Stomach (tissue), 9 donors: ENCODE results near the gene NQO1. TPM values are rescaled to one million over a fixed set of nuclear protein-coding genes. Genes with fewer than 3 reads are reported as not detected.

ENCODE experiments used
- DNase-seq, 2 donors: peaks; one replicate each; pipeline versions ENCODE4 v3.0.0 to v3.0.0-alpha.2; 2013 to 2019
- H3K27ac ChIP-seq, 5 donors: fragments of 200-600 bp in 4 of 5; sonication (generic) in 4 of 5; one replicate each; pipeline ENCODE4 v1.5.1; 2013 to 2019; ENCODE audit warnings: mild to moderate bottlenecking in 1 of 5, moderate library complexity in 1 of 5
- H3K27me3 ChIP-seq, 3 donors: fragments of 200-600 bp; sonication (generic); one replicate each; pipeline ENCODE4 v1.5.1; 2017 to 2019; ENCODE audit warnings: mixed run types in 1 of 3
- H3K36me3 ChIP-seq, 4 donors: fragments of 200-600 bp; sonication (generic); 1 replicate in 3 of 4; 2 replicates in 1 of 4; pipeline ENCODE4 v1.5.1; 2016 to 2019
- H3K4me1 ChIP-seq, 4 donors: fragments of 200-600 bp; sonication (generic); one replicate each; pipeline ENCODE4 v1.5.1; 2016 to 2019
- H3K4me3 ChIP-seq, 4 donors: fragments of 200-600 bp; sonication (generic) in 3 of 4; one replicate each; pipeline ENCODE4 v1.5.1; 2016 to 2019; ENCODE audit warnings: mild to moderate bottlenecking in 1 of 4
- H3K9me3 ChIP-seq, 4 donors: fragments of 200-600 bp; sonication (generic); one replicate each; pipeline ENCODE4 v1.5.1; 2016 to 2019
- CTCF ChIP-seq, 7 experiments: fragments of 450-650 bp in 4 of 7; fragments of 200-600 bp in 3 of 7; sonication (generic) in 3 of 7; IDR thresholded peaks; one replicate each; pipeline ENCODE4 v1.5.1; 2016 to 2019; ENCODE audit warnings: antibody characterized with exemption in 7 of 7, control low read depth in 2 of 7, mild to moderate bottlenecking in 1 of 7
- EP300 ChIP-seq: sonication (generic); formaldehyde crosslinking; IDR thresholded peaks from one replicate; pipeline ENCODE4 v1.6.1; 2017; ENCODE audit warnings: antibody characterized with exemption
- POLR2A ChIP-seq, 4 donors: fragments of 450-650 bp; IDR thresholded peaks; one replicate each; pipeline ENCODE4 v1.6.1; 2016; ENCODE audit warnings: antibody characterized with exemption in 4 of 4, control low read depth in 2 of 4, mild to moderate bottlenecking in 1 of 4, moderate library complexity in 1 of 4
- POLR2AphosphoS5 ChIP-seq, 3 donors: sonication (generic); formaldehyde crosslinking; IDR thresholded peaks; one replicate each; pipeline ENCODE4 v1.6.1; 2016; ENCODE audit warnings: antibody characterized with exemption in 3 of 3
- WGBS, 5 donors: extraction: QIAGEN DNeasy Blood & Tissue Kit in 3 of 5; methylation state at CpG; one replicate each; pipeline versions ENCODE4 v1.1.5 to v1.1.7; 2013 to 2018; 5-methylcytosine and 5-hydroxymethylcytosine counted together
- intact Hi-C: fragments of 100-400 bp; cut with DNase I; formaldehyde crosslinking; loops from one replicate; pipeline ENCODE4 v1.15.1; 2023; ENCODE audit warnings: low total_unique reads
- polyA plus RNA-seq, 3 donors: library from polyadenylated mRNA; stranded (reverse); fragments of 200-250 nt; gene quantifications; one replicate each; pipeline ENCODE4 v1.2.3, GENCODE V29; 2013
- total RNA-seq, 5 donors: library from RNA; depleted of rRNA; stranded (reverse); fragments of >200 nt; gene quantifications; one replicate each; pipeline versions ENCODE4 v1.1.0 to v1.2.3, GENCODE V29; 2014 to 2016
- donor health status: healthy with polysubstance abuse.
- donor health status: Bipolar disorder and iron deficiency.
- donor health status: healthy.

The NQO1 gene
- total and polyA plus RNA-seq, 8 donors, result 58.8 to 1,232 (median 202) TPM

GRCh38 chr16:69712277-69712676, 14.1 kb downstream of the NQO1 start:
- H3K4me3 ChIP-seq, result no peak overlapping the region
- H3K27me3 ChIP-seq, result no peaks in the 10 kb centered on the region
- peaks cover 6 to 46% (median 28%) of the 10 kb centered on the region in 4 donors for H3K4me1 ChIP-seq
- peaks cover 36 to 98% (median 86%) of the 10 kb centered on the region in 4 donors for H3K36me3 ChIP-seq
- no peaks in the 10 kb centered on the region for H3K9me3 ChIP-seq
- intact Hi-C loops, result loop anchor here (5.0 kb wide), 1 partner anchor 35 kb away; no protein-coding TSS in a partner anchor
- TF ChIP-seq CTCF (IDR thresholded peaks at IDR 0.05) (no peak), POLR2A (IDR thresholded peaks at IDR 0.05) (no peak), POLR2AphosphoS5 (IDR thresholded peaks at IDR 0.05) (no peak), EP300 (no peak)
- 65 to 77% (median 74%) methylated on average over 4 of the region's 4 CpGs for WGBS, 5 donors
- no peak for DNase-seq
- H3K27ac ChIP-seq, result peak overlapping the region in 2 of 5 donors; percentile 48 to 54

- H3K27me3 ChIP-seq, result no peaks in the 10 kb centered on the region
- H3K36me3 ChIP-seq, result peaks cover 29 to 90% (median 77%) of the 10 kb centered on the region in 4 donors
- H3K27ac ChIP-seq, result peak overlapping the region in 4 of 5 donors; percentile 32 to 54 (median 44)
- peak in 1 of 3 donors; percentile 62 for TF ChIP-seq POLR2AphosphoS5 (IDR thresholded peaks at IDR 0.05)
- no peak for TF ChIP-seq EP300
- no peak for TF ChIP-seq POLR2A (IDR thresholded peaks at IDR 0.05)
- WGBS, 5 donors, result 43 to 65% (median 59%) methylated on average over 12 of the region's 12 CpGs
- no peaks in the 10 kb centered on the region for H3K9me3 ChIP-seq
- intact Hi-C loops, result loop anchor here (5.0 kb wide), 1 partner anchor 36 kb away; no protein-coding TSS in a partner anchor
- DNase-seq, result peak; percentile 66 to 85
- no peak overlapping the region for H3K4me3 ChIP-seq
- H3K4me1 ChIP-seq, result peaks cover 6 to 53% (median 31%) of the 10 kb centered on the region in 4 donors
These were observed 15.1 kb downstream of the NQO1 start for GRCh38 chr16:69711115-69711740.

GRCh38 chr16:69709456-69710084, 16.8 kb downstream of the NQO1 start:
- peak in 1 of 2 donors; percentile 86 for DNase-seq
- Histone ChIP-seq H3K4me1 (peaks cover 0 to 49% (median 28%) of the 10 kb centered on the region in 4 donors), H3K27me3 (no peaks in the 10 kb centered on the region), H3K4me3 (no peak overlapping the region), H3K9me3 (no peaks in the 10 kb centered on the region), H3K27ac (peak overlapping the region in 2 of 5 donors; percentile 16 to 48), H3K36me3 (peaks cover 17 to 78% (median 67%) of the 10 kb centered on the region in 4 donors)
- no peak for TF ChIP-seq POLR2A (IDR thresholded peaks at IDR 0.05)
- no peak for TF ChIP-seq EP300
- TF ChIP-seq CTCF (IDR thresholded peaks at IDR 0.05), result peak in 5 of 7 experiments; percentile 42 to 80 (median 68)
- TF ChIP-seq POLR2AphosphoS5 (IDR thresholded peaks at IDR 0.05), result peak in 2 of 3 donors; percentile 11 to 38
- WGBS, 5 donors, result 31 to 41% (median 39%) methylated on average over 5 of the region's 5 CpGs
- intact Hi-C loops, result loop anchor here (5.0 kb wide), 1 partner anchor 38 kb away; no protein-coding TSS in a partner anchor

GRCh38 chr16:69707920-69708683, 18.3 kb downstream of the NQO1 start:
- intact Hi-C loops, result no loop called here
- TF ChIP-seq EP300 (no peak), POLR2A (IDR thresholded peaks at IDR 0.05) (no peak), POLR2AphosphoS5 (IDR thresholded peaks at IDR 0.05) (no peak), CTCF (IDR thresholded peaks at IDR 0.05) (no peak)
- no peak overlapping the region for H3K27ac ChIP-seq
- H3K9me3 ChIP-seq, result no peaks in the 10 kb centered on the region
- peaks cover 0 to 49% (median 28%) of the 10 kb centered on the region in 4 donors for H3K4me1 ChIP-seq
- no peak for DNase-seq
- no peak overlapping the region for H3K4me3 ChIP-seq
- no peaks in the 10 kb centered on the region for H3K27me3 ChIP-seq
- peaks cover 12 to 74% (median 59%) of the 10 kb centered on the region in 4 donors for H3K36me3 ChIP-seq
- 83 to 90% (median 86%) methylated on average over 10 of the region's 10 CpGs for WGBS, 5 donors
